ENCODE data around the gene ZFP36L2. TPM values are rescaled to one million over a fixed set of nuclear protein-coding genes. Genes with fewer than 3 reads are reported as not detected.

The ZFP36L2 gene
- total RNA-seq, 1 experiment from 2014 or later, result 105 TPM

- Mint-ChIP-seq H3K27ac (peak overlapping the region in 2 of 3 experiments; percentile 87 to 95; a peak in 5 of 7 replicates), H3K4me1 (peaks cover 48 to 53% of the 10 kb centered on the region in 2 experiments), H3K36me3 (ENCODE audit: insufficient read depth in 1 of 3, low read depth in 3 of 3) (peaks cover 13 to 37% (median 22%) of the 10 kb centered on the region in 3 experiments), H3K9me3 (peaks cover 0 to 2% of the 10 kb centered on the region in 2 experiments; a peak in 1 of 5 replicates), H3K27me3 (ENCODE audit: low read depth) (peaks cover 1% of the 10 kb centered on the region; the same call in 1 of the 2 replicates), H3K4me3 (peak overlapping the region; percentile 96)
- H2BK20ac ChIP-seq (ENCODE audit: low read depth, low read length, poor library complexity, severe bottlenecking), result no peak overlapping the region
- H2BK15ac ChIP-seq (ENCODE audit: low read depth, low read length), result no peak overlapping the region
- no CpG with 5 or more reads among the region's 41 CpGs for WGBS (ENCODE audit: extremely low coverage, insufficient read length, low lambda C conversion rate)
- H4K8ac ChIP-seq (replicated peaks; ENCODE audit: insufficient read length, low read depth, low read length), result no peak overlapping the region
- TF ChIP-seq CTCF (conservative IDR thresholded peaks at IDR 0.05), result peak; percentile 63
- no peak overlapping the region for H2BK5ac ChIP-seq (ENCODE audit: insufficient read length, low read length)
- no peak overlapping the region for H3K27ac ChIP-seq (ENCODE audit: insufficient read length, low read depth, low read length)
- H4K5ac ChIP-seq (ENCODE audit: insufficient read length, low read depth, low read length), result no peak overlapping the region
- H2BK12ac ChIP-seq (ENCODE audit: insufficient read length, low read depth, low read length), result no peak overlapping the region
- no peak overlapping the region for H2AK5ac ChIP-seq (ENCODE audit: insufficient read length, low read length)
- H2BK120ac ChIP-seq (ENCODE audit: low read depth, low read length, poor library complexity, severe bottlenecking), result no peak overlapping the region
- H3K4me1 ChIP-seq (ENCODE audit: insufficient read depth, low read length), result peaks cover 5% of the 10 kb centered on the region
- no peaks in the 10 kb centered on the region for H3K79me1 ChIP-seq (ENCODE audit: insufficient read depth, low read depth, low read length, poor library complexity, severe bottlenecking)
- no peaks in the 10 kb centered on the region for H3K9me3 ChIP-seq (ENCODE audit: control insufficient read depth, low read depth, low read length)
- no peak overlapping the region for H3K23ac ChIP-seq (ENCODE audit: insufficient read length, low read depth, low read length)
- no peak overlapping the region for H3K4ac ChIP-seq (ENCODE audit: low read depth, low read length)
- peaks cover 2% of the 10 kb centered on the region for H4K20me1 ChIP-seq (ENCODE audit: control insufficient read depth, insufficient read depth, insufficient read length)
- no peak overlapping the region for H3K18ac ChIP-seq (ENCODE audit: insufficient read length, low read depth, low read length)
- H3K79me2 ChIP-seq (ENCODE audit: insufficient read depth, low read length), result peaks cover 16% of the 10 kb centered on the region; the same call in 1 of the 2 replicates
- peaks cover 7% of the 10 kb centered on the region for H3K23me2 ChIP-seq (ENCODE audit: insufficient read length, low read depth, low read length, poor library complexity, severe bottlenecking)
- no peak overlapping the region for H3T11ph ChIP-seq (ENCODE audit: low read length)
- DNase-seq, result peak; percentile 78
- H3K4me2 ChIP-seq (ENCODE audit: insufficient read depth, insufficient read length, low read length), result peak overlapping the region; percentile 46
- no peak overlapping the region for H3K56ac ChIP-seq (ENCODE audit: insufficient read length, low read depth, low read length)
- H3K9ac ChIP-seq (ENCODE audit: extremely low read depth, insufficient read length, low read length), result peak overlapping the region; percentile 26
- H2AFZ ChIP-seq (ENCODE audit: low read length), result no peak overlapping the region
- no peak overlapping the region for H4K91ac ChIP-seq (ENCODE audit: insufficient read length, low read depth, low read length)
- H3K14ac ChIP-seq (ENCODE audit: insufficient read depth, low read length), result no peak overlapping the region; the same call in 1 of the 2 replicates
- H3K27me3 ChIP-seq (ENCODE audit: insufficient read depth, low read length), result no peaks in the 10 kb centered on the region
Measured at GRCh38 chr2:43224131-43224570, 2.3 kb downstream of the ZFP36L2 start.
